PC-9 (cell line): Measurements from ENCODE around the gene GULP1. TPM values are rescaled to one million over a fixed set of nuclear protein-coding genes. Genes with fewer than 3 reads are reported as not detected.

ENCODE experiments used
- BruUV-seq: library from RNA; stranded (reverse); fragments of 400-500 nt; replicated peaks from 2 replicates; lab custom pipeline; 2021; lab: Mats Ljungman, UMichigan
- CTCF ChIA-PET: fragments of 300-600 bp; sonication (Branson Sonifier 250); formaldehyde crosslinking; loops from one replicate; lab custom pipeline; 2022; ENCODE audit warnings: antibody characterized with exemption; lab: Charles Lee
- POLR2A ChIA-PET: fragments of 300-600 bp; sonication (Branson Sonifier 250); formaldehyde crosslinking; loops from one replicate; lab custom pipeline; 2022; ENCODE audit warnings: antibody characterized with exemption; ENCODE audit not compliant: unreplicated experiment; lab: Charles Lee
- DNase-seq, 2 experiments: peaks; one replicate each; pipeline versions ENCODE4 v3.0.0 to v3.0.0-alpha.2; 2015 to 2022; ENCODE audit warnings: mixed read lengths in 1 of 2
- H2AFZ ChIP-seq: fragments of 200-600 bp; sonication (generic); 2 replicates; pipeline ENCODE4 v1.8.1; 2017; ENCODE audit warnings: antibody characterized with exemption
- H3F3A ChIP-seq: fragments of 200-600 bp; sonication (generic); 2 replicates; pipeline ENCODE4 v1.8.1; 2017; ENCODE audit warnings: antibody characterized with exemption, mild to moderate bottlenecking, low read depth; ENCODE audit not compliant: insufficient read depth
- H3K27ac ChIP-seq: fragments of 200-600 bp; sonication (generic); 2 replicates; pipeline ENCODE4 v1.6.1; 2016; ENCODE audit warnings: mixed run types
- H3K27me3 ChIP-seq: fragments of 200-600 bp; sonication (generic); 2 replicates; pipeline ENCODE4 v1.6.1; 2016; ENCODE audit warnings: low read depth, mixed run types; ENCODE audit not compliant: insufficient read depth
- H3K36me3 ChIP-seq: fragments of 200-600 bp; sonication (generic); 2 replicates; pipeline ENCODE4 v1.6.1; 2016; ENCODE audit warnings: low read depth, mixed run types
- H3K4me1 ChIP-seq: fragments of 200-600 bp; sonication (generic); replicated peaks from 2 replicates; pipeline ENCODE4 v1.6.1; 2016; ENCODE audit warnings: mixed run types; ENCODE audit not compliant: insufficient read depth
- H3K4me2 ChIP-seq: fragments of 200-600 bp; sonication (generic); 2 replicates; pipeline ENCODE4 v1.6.1; 2017; ENCODE audit warnings: mixed run types
- H3K4me3 ChIP-seq: fragments of 200-600 bp; sonication (generic); 2 replicates; pipeline ENCODE4 v1.6.1; 2016; ENCODE audit warnings: mixed run types
- H3K79me2 ChIP-seq: fragments of 200-600 bp; sonication (generic); 2 replicates; pipeline ENCODE4 v1.6.1; 2017; ENCODE audit warnings: low read depth, mixed run types
- H3K9me2 ChIP-seq: fragments of 200-600 bp; sonication (generic); 2 replicates; pipeline ENCODE4 v1.8.1; 2017; ENCODE audit warnings: mild to moderate bottlenecking; ENCODE audit not compliant: insufficient read depth
- H3K9me3 ChIP-seq: fragments of 200-600 bp; sonication (generic); 2 replicates; pipeline ENCODE4 v1.8.1; 2016; ENCODE audit warnings: low read depth; ENCODE audit not compliant: insufficient read depth
- H4K20me1 ChIP-seq: fragments of 200-600 bp; sonication (generic); 2 replicates; pipeline ENCODE4 v1.8.1; 2017; ENCODE audit not compliant: insufficient read depth
- EZH2 ChIP-seq: fragments of 200-600 bp; sonication (generic); IDR thresholded peaks from 2 replicates; pipeline ENCODE4 v1.8.0; 2017; ENCODE audit warnings: antibody characterized with exemption, low read depth
- intact Hi-C: fragments of 100-400 bp; cut with micrococcal nuclease; formaldehyde crosslinking; loops from one replicate; pipeline ENCODE4 v1.10.0; 2022; ENCODE audit not compliant: unreplicated experiment
- total RNA-seq: library from RNA; stranded (reverse); gene quantifications from 2 replicates; pipeline ENCODE4 v1.2.3, GENCODE V29; 2021
- TF ChIP-seq, protein P1 (sequence below): fragments of 200-600 bp; sonication (generic); conservative IDR thresholded peaks from 2 replicates; pipeline ENCODE4 v1.6.1; 2017; ENCODE audit warnings: mixed run types, antibody characterized with exemption, mild to moderate bottlenecking, moderate library complexity

GULP1 gene
- total RNA-seq, 1 experiment from 2014 or later: 38.0 TPM

DNA sequence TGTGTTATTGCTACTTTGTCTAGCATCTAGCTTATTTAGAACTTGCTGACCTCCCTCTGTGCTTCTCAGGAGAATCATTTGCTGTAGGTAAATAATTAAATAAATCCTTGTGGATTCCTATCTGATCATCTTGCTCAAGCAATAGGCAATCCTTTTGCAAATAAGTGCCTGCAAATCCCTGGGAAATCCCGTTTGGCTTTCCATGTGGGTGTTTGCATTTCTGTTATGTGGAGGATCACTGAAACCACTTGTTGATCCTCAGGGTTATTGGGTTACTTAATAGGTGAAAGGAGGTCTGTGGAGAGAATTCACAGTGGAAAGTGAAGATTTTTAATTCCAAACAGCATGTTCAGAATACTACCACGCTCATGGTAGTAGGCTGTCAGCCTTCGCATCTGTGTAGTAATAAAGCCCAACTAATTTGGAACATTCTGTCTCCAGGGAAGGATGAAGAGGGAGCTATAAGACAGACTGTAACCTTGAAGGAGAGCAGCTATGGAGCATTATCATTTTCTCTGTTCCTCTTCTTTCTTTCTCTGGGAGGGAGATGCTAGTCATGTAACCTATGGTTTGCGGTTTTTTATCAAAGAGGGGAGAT, 72.5 kb downstream of the GULP1 start:
- no peaks in the 10 kb centered on the region for H3F3A ChIP-seq
- no peak for DNase-seq
- CTCF ChIA-PET: no interaction called here
- no peaks in the 10 kb centered on the region for H3K9me2 ChIP-seq
- TF ChIP-seq EZH2: no peak
- no peak overlapping the region for H3K4me3 ChIP-seq
- POLR2A ChIA-PET: interaction anchor here (0.5 kb wide), 1 partner anchor 12 kb away, joined by 6 read pairs; no protein-coding TSS in a partner anchor
- intact Hi-C loops: no loop called here
- H4K20me1 ChIP-seq: no peaks in the 10 kb centered on the region
- no peaks in the 10 kb centered on the region for H3K36me3 ChIP-seq
- H3K4me1 ChIP-seq: no peaks in the 10 kb centered on the region
- BruUV-seq: no TSS peak
- no peak overlapping the region for H3K4me2 ChIP-seq
- H3K9me3 ChIP-seq: no peaks in the 10 kb centered on the region
- no peak overlapping the region for H2AFZ ChIP-seq
- no peaks in the 10 kb centered on the region for H3K27me3 ChIP-seq
- H3K27ac ChIP-seq: no peak overlapping the region
- H3K79me2 ChIP-seq: no peaks in the 10 kb centered on the region

DNA sequence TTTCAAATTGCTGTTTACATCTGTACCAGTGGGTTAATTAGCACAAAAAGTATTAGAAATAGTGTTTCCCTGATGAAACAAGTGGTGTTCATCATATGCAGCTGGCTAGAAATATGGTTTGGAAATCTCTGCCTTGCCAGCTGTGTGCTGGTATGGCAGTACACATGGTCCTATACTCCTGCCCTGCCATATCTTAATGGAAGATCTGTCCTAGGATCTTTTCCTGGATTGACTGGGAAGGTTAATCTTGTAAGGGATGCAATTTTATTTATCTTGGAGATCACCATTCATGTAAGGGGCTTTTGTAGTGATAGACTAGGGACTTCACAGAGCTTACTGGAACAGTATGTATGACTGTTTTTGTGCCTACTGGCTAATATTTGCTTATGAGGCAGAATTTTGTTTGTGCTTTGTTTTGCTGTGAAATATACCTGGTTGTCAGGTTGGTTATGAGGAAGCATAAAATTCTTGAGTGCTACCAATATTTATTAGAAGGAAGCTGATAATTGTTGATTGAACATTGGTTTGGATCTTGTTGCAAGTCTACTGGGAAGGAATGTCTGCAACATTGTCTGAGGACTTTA, 73.5 kb downstream of the GULP1 start:
- intact Hi-C loops: no loop called here
- no peaks in the 10 kb centered on the region for H3K27me3 ChIP-seq
- no peaks in the 10 kb centered on the region for H3K4me1 ChIP-seq
- POLR2A ChIA-PET: no interaction called here
- no peak overlapping the region for H3K4me3 ChIP-seq
- H3F3A ChIP-seq: no peaks in the 10 kb centered on the region
- DNase-seq: no peak
- no peak overlapping the region for H2AFZ ChIP-seq
- no TSS peak for BruUV-seq
- no peak for TF ChIP-seq EZH2
- TF ChIP-seq, protein P1, sequence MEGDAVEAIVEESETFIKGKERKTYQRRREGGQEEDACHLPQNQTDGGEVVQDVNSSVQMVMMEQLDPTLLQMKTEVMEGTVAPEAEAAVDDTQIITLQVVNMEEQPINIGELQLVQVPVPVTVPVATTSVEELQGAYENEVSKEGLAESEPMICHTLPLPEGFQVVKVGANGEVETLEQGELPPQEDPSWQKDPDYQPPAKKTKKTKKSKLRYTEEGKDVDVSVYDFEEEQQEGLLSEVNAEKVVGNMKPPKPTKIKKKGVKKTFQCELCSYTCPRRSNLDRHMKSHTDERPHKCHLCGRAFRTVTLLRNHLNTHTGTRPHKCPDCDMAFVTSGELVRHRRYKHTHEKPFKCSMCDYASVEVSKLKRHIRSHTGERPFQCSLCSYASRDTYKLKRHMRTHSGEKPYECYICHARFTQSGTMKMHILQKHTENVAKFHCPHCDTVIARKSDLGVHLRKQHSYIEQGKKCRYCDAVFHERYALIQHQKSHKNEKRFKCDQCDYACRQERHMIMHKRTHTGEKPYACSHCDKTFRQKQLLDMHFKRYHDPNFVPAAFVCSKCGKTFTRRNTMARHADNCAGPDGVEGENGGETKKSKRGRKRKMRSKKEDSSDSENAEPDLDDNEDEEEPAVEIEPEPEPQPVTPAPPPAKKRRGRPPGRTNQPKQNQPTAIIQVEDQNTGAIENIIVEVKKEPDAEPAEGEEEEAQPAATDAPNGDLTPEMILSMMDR: no peak
- no peaks in the 10 kb centered on the region for H3K9me3 ChIP-seq
- no peaks in the 10 kb centered on the region for H4K20me1 ChIP-seq
- no peaks in the 10 kb centered on the region for H3K9me2 ChIP-seq
- no peak overlapping the region for H3K27ac ChIP-seq
- CTCF ChIA-PET: no interaction called here
- H3K79me2 ChIP-seq: no peaks in the 10 kb centered on the region
- H3K36me3 ChIP-seq: no peaks in the 10 kb centered on the region
- no peak overlapping the region for H3K4me2 ChIP-seq

DNA sequence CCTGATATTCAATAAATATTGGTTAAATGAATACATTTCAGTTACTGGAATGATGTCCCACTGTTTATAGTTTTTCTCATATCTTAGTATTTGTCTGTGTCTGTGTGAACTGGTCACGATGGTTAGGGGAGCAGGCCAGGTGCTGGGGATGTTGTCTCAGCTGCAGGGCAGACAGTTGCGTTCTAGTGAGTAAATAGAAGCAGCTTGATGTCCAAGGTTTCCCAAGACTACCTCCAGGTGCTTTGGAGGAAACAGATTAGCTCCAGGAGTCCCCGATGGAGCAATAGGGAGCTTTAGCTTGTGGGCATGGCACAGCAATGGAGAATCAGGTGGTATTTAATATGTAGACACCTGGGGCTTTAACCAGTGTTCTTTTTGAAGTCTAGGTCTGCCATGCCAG, 75.5 kb downstream of the GULP1 start:
- H4K20me1 ChIP-seq: no peaks in the 10 kb centered on the region
- BruUV-seq: no TSS peak
- no peak overlapping the region for H3K4me2 ChIP-seq
- H3K9me2 ChIP-seq: no peaks in the 10 kb centered on the region
- CTCF ChIA-PET: no interaction called here
- no peak for DNase-seq
- no peak overlapping the region for H3K4me3 ChIP-seq
- no peaks in the 10 kb centered on the region for H3F3A ChIP-seq
- no peaks in the 10 kb centered on the region for H3K4me1 ChIP-seq
- H2AFZ ChIP-seq: no peak overlapping the region
- POLR2A ChIA-PET: no interaction called here
- intact Hi-C loops: no loop called here
- no peaks in the 10 kb centered on the region for H3K27me3 ChIP-seq
- no peak overlapping the region for H3K27ac ChIP-seq
- H3K9me3 ChIP-seq: no peaks in the 10 kb centered on the region
- no peaks in the 10 kb centered on the region for H3K36me3 ChIP-seq
- no peaks in the 10 kb centered on the region for H3K79me2 ChIP-seq
- TF ChIP-seq, protein P1: no peak
- TF ChIP-seq EZH2: no peak
